NCI-H345 (cell line): ENCODE results near the gene CRPPA.
"Not testable (repeated sequence)": the region's sequence is repeated elsewhere in the genome, so short reads cannot be mapped to it uniquely, and the experiment has no call there.

Source experiments
- DNase-seq: peaks from one replicate; lab custom pipeline; 2025; lab: John Stamatoyannopoulos, UW

Gene CRPPA

DNA sequence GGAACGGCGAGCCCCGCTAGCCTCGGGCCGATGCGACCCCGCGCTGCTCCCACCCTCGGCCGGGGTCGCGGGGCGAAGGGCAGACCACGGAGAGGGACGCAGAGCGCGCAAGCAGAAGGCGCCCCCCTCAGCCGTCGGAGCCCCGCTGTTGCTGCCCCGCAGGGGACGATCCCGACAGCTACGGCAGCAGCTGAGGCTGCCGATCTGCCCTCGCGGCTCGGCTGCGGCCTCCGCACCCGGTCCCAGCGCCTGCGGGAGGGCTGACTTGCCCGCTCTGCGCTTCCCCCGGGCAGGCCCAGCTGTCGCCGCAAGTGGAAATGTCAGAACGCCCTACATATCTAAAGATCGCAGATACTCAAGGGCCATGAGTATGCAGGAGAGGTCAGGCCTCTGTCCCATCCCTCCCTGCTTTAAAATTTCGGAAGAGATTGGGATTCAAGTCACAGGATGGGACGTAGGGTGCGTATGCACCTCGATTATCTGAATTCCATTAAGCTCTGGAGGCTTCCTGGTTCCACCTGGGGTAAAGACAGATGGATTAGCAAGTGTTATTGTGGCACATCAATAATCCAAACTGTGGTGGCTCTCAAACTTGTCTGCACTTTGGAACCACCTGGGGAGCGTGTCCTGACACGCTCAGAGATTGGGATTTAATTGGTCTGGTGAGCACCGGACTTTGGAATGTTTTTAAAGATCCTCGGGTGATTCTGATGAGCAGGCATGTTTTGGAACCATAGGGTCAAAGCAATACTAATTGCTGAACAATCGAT lies at the start of gene CRPPA:
Gene CRPPA (minus strand): TSS at position 206 of the 770 bp plus-strand sequence. CDS start 216 bp downstream, outside the sequence.
- peak; percentile 22 for DNase-seq

DNA sequence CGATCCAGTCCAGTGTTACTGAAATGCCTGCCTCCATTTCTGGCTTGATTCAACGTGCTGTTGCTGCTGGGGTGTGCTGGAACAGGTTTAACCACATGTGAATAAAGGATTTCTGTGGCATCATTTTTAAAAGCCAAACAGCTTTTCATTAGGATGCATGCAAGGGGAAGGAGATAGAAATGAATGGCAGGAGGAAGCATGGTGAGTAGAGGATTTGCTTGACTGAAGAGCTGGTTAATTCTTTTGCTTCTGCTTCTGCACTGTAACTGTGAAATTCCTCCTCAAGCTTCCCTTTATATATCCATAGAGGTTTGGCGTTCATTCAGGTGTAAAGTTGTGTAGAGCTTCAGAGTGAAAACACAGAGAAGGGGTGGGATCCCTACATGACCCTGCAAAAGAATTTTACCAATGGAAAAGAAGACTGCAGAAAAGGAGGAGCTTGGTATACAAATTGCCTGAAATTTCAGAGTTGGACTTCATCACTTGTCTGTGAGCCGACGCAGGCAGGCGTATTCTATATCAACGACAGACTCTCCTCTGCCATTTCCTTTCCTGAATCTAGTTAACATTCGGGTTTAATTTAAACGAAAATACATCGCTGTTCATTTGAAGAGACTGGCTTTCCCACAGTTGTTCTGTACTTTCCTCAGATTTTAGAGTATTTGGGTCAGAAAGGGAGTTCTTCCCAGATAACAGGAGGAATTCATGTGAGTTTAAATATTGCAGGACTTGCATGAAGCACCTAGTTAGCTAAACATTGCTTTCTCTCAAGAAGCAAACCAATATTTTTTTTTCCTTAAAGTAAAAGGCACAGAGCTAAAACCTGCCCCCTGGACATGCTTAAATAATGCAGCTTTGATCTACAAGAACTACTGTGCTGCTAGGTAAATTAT lies 44.4 kb upstream of the CRPPA start, which contains the start of gene SOSTDC1:
Gene SOSTDC1 (minus strand): TSS at position 270 of the 893 bp plus-strand sequence. CDS start 70 bp downstream, at position 200.
- DNase-seq = no peak

DNA sequence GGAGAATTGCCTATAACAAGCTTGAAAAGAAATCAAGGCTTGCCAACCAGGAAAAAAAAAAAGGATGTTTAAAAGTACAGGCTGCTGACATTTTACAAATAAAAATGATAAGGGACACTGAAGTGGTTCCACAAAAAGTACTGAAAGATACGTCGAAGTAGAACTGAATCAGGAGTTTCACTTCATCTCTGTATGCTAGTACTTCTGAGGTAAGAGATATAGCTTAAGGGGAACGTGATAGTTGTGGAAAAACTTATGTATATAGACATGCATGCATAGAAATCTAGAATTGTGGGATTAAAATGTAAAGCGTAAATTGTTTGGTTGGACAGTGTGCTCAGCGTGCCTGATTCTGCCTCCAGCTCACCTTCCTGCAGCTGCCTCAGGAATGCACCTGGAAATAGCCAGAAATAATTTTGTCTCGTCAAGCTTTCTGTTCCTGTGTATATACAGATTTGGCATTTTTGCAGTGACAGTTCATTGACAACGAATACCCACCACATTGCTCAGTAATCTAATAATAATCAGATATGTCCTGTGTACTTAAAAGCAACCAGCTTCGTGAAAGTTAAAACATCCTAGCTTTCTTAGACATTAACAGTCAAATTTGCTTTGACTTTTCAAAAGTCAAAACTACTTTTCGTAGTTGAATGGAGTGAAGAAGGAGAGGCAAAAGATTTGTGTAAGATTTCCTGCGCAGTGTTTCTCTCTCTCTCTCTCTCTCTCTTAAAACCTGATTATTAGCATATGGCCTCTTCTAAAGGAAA lies 42.8 kb upstream of the CRPPA start:
- no peak for DNase-seq

DNA sequence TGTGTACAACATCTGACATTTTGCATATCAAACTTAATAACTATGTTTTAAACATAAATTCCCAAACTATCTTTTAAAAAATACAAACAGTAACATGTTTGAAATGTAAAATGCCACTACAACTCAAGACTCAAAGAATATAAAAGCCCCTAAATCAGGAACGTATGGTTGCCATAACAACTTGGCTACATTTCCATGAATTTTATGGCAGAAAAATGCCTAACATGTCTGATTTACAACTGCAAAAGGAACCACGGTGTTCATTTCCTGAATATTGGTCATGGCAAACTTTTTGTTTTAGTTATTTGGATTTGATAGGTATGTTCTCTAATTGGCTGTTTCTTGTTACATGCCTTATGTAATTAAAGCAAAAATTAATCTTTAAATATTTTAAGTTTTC lies 42.2 kb upstream of the CRPPA start:
- DNase-seq = no peak

DNA sequence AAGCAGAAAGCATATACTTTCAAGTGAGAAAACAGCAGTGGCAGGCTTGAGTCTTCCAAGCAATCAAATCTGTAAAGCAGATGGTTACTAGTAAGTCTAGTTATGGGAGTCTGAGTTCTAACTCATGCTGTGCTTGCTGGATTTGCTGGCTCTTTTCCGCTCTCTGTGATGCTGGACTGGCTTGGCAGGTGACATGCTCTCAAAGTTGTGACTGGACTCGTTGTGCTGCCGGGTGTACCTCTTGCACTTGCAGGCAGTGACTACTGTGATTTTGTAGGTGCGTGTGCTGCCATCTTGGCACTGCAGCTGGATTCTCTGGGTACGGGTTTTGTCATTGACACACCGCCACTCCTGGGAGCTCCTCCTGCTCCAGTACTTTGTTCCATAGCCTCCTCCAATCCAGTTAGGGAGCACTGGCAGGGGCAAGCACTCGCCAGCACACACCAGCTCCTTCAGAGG lies 41.1 kb upstream of the CRPPA start:
- no peak for DNase-seq

DNA sequence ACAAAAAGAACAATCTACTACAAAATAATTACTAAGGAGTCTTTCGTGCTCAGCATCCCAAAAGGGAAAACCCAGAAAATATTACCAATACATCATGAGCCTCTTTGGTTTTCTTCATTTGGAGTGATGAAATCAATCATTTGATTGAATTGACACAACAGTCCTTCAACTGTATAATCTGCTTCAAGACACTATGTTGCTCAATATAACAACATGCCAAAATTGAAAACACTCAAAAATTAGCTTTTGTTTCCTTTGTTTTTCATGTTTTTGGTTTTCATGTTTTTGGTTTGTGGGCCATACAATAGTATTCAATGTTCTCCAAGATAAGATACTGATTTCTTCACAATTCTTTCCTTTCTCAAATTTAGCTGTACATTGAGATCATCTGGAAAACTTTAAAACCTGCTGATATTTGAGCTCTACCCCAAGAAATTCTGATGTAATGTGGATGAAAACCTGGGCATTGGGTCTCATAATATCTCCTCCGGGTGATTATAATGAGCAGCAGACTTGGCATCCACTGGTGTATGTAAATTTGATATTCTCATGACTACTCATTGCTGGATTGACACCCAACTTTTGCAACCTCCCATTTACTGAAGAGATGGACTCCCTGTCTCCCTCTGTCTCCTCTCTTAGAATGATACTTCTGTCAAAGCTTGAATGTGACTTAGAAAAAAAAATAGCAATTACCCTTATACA lies 39.6 kb upstream of the CRPPA start:
- no peak for DNase-seq

DNA sequence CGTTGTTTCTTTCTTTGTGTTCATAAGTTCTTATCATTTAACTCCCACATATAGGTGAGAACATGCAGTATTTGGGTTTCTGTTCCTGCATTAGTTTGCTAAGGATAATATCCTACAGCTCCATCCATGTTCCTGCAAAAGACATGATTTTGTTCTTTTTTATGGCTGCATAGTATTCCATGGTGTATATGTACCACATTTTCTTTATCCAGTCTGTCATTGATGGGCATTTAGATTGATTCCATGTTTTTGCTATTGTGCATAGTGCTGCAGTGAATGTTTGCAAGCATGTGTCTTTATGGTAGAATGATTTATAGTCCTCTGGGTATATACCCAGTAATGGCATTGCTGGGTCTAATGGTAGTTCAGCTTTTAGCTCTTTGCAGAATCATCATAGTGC lies 35.0 kb upstream of the CRPPA start:
- DNase-seq = not testable (repeated sequence)

DNA sequence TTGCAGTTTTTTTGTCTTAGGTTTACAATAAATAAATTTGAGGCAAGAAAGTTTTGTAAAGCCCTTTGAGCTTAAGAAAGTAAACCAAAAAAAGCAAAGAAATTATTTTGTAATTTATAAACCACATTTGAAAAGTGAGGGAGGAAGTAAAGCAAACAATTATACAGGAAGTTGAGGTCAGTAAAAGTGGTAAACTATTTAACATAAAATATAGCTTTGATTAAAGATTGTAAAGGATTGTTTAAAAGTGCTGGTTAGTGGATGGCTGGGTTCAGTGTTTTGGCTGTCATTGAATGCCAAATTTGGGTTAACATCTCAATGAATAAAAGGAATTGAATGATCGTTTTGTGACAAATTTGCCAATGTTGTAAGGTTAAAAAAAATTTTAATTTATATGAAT lies 34.3 kb upstream of the CRPPA start:
- DNase-seq = no peak

DNA sequence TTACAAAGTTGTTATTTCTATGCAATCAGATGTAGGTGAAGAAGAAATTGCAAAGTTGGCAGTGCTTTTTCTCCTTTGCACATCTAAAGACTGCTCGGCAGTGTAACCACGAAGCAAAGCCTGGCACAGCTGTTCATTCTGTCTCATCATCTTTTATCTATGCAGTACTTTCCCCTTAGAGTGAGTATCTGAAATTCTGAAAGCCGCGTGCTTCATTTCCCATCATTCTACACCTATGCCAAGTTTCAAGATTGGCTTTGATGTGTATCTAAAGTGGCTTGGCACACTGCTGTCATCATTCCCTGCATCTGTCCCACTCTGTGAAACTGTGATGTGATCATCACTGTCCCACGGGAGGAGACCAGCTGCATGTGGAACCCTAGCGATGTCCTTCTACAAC lies 29.0 kb upstream of the CRPPA start:
- no peak for DNase-seq

DNA sequence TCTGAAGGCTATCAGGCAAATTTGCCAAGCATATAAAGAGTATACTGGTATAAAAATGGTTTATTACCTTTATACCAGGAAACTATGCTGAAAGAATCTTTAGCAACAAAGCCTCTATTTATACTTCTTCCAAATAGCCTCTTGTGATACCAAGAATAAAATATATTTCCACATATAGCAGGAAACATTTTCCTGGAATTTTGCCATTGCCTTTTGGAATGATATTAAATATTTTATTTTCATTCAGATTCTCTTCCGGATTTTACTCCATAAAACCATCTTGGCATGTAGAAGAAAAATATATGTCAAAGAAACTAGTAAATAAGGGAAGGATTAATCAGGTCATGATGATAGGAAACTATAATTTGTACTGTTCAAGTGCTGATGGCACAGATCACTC lies 26.5 kb upstream of the CRPPA start:
- DNase-seq = no peak

DNA sequence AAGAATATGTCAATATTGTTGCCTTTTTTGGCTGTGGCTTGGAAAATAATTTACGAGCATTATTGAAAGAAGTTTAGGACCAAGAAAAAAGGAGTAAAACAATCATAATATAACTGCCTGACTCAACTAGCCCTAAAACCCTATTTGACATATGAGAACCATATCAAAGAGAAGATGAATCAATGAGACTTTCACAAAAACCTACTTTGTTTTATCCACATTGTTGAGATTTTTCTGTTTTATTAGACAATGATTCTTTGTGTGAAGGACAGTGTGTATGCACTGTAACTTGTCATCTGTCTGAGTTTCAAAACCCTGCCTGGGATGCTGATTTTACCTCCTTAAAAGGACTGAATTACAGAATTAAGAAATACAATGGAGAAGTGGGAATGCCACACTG lies 25.2 kb upstream of the CRPPA start:
- DNase-seq = no peak

DNA sequence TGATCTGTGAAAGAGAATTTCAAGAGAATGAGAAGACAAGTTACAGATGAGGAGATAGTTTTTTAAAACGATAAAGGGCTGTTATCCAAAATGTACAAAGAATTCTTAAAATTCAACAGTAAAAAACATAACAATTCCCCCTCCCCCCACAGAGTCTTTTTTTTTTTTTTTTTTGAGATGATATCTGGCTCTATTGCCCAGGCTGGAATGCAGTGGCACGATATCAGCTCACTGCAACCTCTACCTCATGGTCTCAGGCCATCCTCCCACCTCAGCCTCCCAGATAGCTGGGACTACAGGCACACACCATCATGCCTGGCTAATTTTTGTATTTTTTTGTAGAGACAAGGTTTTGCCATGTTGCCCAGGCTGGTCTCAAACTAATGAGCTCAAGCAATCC lies 22.5 kb upstream of the CRPPA start:
- not testable (repeated sequence) for DNase-seq

DNA sequence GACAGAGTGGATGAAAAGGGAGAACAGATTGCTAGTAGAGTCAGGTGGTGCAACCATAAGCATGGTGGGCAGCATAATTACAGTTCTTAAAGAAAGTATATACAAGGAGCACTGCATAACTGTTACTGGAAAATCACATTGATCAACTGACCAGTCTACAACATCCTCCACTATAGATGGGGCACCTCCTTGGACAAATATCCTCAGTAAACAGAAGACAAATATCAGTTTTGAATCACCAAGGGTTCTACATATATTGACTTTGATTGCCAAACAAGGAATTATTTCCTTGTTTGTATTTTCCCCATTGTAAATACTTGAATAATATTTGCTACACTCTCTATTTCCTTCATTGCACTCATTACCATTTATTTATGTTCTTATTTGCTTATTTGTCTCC lies 17.6 kb upstream of the CRPPA start:
- DNase-seq = no peak

DNA sequence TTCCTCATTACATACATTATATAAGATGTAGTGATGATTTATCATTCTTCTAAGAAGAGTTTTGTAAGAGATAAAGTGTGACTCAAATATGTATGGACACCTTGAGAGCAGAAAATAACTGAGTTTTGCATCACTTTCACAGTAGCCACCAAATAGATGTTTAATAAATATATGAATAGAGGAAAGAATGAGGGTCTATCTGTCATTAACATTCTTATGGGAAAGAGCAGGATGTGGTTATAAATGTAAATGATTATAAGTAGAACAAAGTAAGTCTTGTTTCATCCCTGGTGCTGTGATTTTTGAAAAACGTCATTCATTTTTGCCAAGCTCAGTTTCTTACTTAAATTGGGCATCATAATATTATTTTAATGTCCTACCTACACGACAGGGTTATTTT lies 15.0 kb upstream of the CRPPA start:
- DNase-seq = no peak

DNA sequence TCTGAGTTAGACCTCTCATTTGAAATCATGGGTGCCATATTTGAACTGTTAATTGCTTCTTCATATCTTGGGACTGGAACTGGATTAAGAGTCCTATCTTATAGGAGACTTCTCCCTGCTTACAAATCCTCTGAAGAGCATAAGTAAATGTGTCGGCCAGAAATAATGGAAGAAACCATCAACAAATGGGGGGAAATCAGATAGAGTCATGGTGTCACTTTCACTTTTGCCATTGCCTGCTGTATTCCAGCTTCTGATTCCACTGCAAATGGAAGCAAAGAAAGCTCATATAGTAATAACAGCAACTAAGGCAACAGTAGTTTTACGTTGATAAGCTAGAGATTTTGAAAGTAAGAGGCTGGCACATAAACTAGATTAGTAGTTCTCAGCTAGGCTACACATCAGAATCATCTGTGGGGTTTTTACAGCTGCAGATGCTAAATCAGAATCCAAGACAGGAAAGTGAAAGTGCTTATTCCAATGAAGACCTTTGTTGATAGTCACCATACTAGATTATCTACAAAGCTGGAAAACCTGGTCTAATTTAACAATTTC lies 12.3 kb upstream of the CRPPA start:
- no peak for DNase-seq

DNA sequence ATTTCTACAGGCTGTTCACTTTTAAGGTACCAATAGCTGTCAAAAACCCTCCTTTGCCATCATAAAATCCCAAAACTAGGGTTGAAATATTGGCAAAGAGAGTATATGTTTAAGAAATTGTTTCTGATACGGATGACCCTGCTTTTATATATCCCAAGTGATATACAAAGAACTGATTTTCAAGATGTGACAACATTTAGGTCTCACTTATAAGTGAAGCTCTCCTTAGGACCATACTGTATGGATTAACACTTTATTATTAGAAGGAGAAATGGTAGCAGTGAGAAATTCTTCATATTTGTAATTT lies 11.0 kb upstream of the CRPPA start:
- no peak for DNase-seq

DNA sequence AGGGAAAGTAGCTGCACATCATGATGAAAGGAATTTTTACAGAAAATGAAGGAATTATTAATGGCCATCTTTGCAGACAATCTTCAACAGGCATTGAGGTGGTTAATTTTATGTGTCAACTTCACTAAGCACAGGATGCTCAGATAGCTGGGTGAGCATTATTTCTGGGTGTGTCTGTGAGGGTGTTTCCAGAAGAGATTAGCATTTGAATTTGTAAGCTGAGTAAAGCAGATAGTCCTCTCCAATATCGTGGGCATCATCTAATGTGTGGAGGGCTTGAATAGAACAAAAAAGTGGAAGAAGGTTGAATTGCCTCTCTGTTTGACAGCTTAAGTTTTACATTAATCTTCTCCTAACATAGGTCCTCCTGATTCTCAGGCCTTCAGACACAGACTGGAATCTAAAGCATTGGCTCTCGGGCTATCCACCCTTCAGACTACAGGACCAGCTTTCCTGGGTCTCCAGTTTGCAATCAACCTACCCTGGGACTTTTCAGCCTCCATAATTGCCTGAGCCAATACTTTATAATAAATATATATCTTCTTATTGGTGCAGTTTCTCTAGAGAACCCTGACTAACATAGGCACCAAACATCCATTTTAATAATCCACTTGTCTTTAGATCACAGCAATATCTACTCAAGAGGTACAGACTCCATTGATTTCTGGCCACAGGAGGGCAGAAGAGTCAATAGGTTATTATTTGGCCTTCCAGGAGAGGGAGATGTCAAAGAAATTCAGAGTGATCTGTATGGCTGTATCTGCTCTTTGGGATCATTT lies 10.5 kb upstream of the CRPPA start:
- DNase-seq = peak; percentile 6

DNA sequence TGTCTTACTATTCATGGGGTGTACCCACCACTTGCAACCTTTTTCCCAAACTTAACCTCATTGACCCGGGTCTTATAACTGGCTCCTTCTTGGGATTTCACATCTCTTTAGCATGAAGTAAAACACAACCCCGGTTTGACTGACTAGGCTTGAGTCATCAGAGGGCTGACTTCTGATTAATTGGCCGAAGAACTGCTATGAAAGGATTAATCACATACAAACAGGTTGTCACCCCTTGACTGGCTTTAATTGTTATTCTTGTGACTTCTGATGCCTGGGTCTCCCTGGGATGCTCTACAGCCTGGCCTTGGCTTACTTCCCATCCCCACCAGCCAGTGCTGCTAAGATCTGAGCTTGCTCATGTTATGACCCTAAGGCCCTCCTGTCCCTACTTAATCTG lies 8.8 kb upstream of the CRPPA start:
- DNase-seq = no peak

DNA sequence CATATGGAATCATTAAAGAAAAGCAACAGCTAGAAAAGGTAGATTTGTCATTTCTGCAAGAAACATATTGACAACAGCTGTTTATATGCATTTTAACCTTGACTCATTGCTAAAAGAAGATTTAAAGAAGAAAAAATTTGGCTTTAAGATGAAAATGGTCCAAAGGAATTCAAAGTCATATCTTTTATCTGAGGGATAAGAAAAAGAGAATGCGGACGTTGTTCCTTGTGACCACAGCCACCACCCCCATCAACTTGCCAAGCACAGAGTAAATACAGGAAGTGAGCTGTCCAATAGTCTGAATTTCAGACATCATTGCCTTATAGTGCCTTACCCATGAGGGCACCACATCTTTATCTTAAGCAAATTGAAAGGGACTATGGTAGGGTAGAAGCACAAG lies 7.3 kb upstream of the CRPPA start:
- no peak for DNase-seq

DNA sequence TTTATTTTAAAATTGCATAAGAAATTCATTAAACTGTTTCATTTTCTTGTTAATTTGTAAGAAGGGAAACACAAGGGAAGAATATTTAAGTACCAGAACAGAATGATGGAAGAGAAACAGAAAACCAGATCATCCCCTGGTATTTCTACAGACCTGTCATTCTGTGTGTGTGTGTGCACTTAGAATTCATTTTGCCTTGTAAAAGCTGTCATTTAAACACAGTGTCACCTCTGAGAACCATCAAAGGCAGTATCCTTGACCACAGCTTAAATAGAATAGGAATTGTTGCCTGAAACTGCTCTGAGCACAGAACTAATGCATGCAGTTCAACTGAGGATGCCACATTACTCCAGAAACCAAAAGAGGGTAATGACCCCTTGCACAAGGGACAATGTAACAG lies 6.8 kb upstream of the CRPPA start:
- DNase-seq = no peak

DNA sequence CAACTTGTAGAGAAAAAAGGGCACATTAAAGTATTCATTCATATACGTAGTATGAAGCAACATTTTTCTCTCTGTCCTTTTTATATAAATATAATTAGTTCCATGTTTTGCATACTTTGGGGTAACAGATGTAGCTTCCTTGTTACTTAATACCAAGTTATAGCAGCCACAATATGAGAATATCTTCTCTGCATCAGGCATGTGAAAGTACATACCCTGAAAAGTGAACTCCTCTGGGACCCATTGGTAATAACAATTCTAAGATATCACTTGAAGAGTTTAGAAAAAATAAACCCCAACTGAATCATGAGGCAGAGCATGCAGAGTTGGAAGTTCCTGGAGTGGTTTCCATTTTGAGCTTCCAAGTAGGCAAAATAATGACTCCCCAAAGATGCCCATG lies 2.4 kb upstream of the CRPPA start:
- no peak for DNase-seq
